GM21528 (cell line): ENCODE results near the gene TACC2.
"Not testable (repeated sequence)": the region's sequence is repeated elsewhere in the genome, so short reads cannot be mapped to it uniquely, and the experiment has no call there.

Experiments used
- ATAC-seq: cut with Tn5 transposase; IDR thresholded peaks from one replicate; pipeline ENCODE4 v1.9.1; 2021; ENCODE audit warnings: mild to moderate bottlenecking, moderate library complexity; ENCODE audit not compliant: unreplicated experiment, low FRiP score

TACC2 gene

GRCh38 chr10:122178655-122179054, 189.7 kb downstream of the TACC2 start:
- ATAC-seq: no peak

GRCh38 chr10:122181041-122181732, 192.2 kb downstream of the TACC2 start:
- no peak for ATAC-seq

GRCh38 chr10:122181876-122182275, 192.9 kb downstream of the TACC2 start:
- no peak for ATAC-seq

- ATAC-seq: no peak
Measured at GRCh38 chr10:122182308-122182707, 193.3 kb downstream of the TACC2 start.

- ATAC-seq: no peak
Measured at GRCh38 chr10:122184254-122184653, 195.3 kb downstream of the TACC2 start.

GRCh38 chr10:122185643-122186042, 196.7 kb downstream of the TACC2 start:
- no peak for ATAC-seq

GRCh38 chr10:122186816-122187810, 198.2 kb downstream of the TACC2 start:
- no peak for ATAC-seq

- ATAC-seq: no peak
Measured at GRCh38 chr10:122188706-122189105, 199.7 kb downstream of the TACC2 start.

- no peak for ATAC-seq
Measured at GRCh38 chr10:122189185-122189584, 200.2 kb downstream of the TACC2 start.

GRCh38 chr10:122190176-122190943, 201.4 kb downstream of the TACC2 start:
- ATAC-seq: no peak

GRCh38 chr10:122191936-122192541, 203.1 kb downstream of the TACC2 start:
- ATAC-seq: no peak

- no peak for ATAC-seq
Measured at GRCh38 chr10:122194251-122194650, 205.3 kb downstream of the TACC2 start.

GRCh38 chr10:122196218-122196617, 207.3 kb downstream of the TACC2 start:
- ATAC-seq: no peak

GRCh38 chr10:122197611-122198222, 208.8 kb downstream of the TACC2 start:
- no peak for ATAC-seq

- ATAC-seq: no peak
Measured at GRCh38 chr10:122198631-122199030, 209.7 kb downstream of the TACC2 start.

GRCh38 chr10:122199070-122199469, 210.1 kb downstream of the TACC2 start:
- no peak for ATAC-seq

GRCh38 chr10:122199689-122200088, 210.7 kb downstream of the TACC2 start:
- ATAC-seq: no peak

- no peak for ATAC-seq
Measured at GRCh38 chr10:122201401-122201800, 212.4 kb downstream of the TACC2 start.

GRCh38 chr10:122203180-122203579, 214.2 kb downstream of the TACC2 start:
- not testable (repeated sequence) for ATAC-seq
